HG03342 (cell line): Measurements from ENCODE around the gene ANO2.
"Not testable (repeated sequence)": the region's sequence is repeated elsewhere in the genome, so short reads cannot be mapped to it uniquely, and the experiment has no call there.

ENCODE experiments used
- ATAC-seq: cut with Tn5 transposase; IDR thresholded peaks from one replicate; pipeline ENCODE4 v1.9.1; 2021; ENCODE audit warnings: mild to moderate bottlenecking, moderate library complexity; ENCODE audit not compliant: unreplicated experiment

Gene ANO2

DNA sequence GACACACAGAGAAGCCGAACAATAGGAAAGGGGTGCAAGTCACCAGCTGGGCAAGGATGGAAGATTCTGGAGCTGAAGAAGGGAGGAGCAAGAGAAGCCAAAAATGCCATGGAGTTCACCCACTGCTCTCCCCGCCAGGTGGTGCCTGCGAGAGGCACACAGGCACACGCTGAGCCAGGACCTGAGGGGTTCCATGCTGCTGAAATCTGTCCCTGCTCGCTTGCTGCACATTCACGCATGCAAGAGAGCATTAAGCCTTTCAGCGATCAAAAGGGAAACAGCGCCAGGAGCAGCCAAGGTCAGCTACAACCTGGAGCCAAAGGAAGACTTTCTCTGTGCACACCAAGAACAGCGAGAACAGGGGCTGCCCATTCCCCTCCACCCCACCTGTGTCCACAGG, 104.1 kb downstream of the ANO2 start:
- ATAC-seq: no peak

DNA sequence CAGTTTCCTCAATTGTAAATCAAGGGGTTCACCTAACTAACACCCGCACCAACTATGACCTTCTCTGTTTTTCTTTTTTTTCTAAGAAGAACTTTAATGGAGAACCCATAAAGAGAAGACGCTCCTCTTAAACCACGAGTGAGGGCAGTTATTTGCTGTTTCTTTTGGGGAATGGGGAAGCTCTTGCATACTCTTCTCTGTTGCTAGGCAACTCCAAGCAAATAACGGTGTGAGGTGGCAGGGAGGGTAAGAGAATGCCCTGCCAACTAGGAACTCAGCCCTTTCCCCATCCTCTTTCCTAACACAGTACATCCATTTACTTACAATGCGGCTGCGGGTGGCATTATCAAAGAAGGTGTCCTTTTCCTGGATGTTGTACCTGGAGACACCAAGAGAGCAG, 114.9 kb downstream of the ANO2 start:
- ATAC-seq: no peak

DNA sequence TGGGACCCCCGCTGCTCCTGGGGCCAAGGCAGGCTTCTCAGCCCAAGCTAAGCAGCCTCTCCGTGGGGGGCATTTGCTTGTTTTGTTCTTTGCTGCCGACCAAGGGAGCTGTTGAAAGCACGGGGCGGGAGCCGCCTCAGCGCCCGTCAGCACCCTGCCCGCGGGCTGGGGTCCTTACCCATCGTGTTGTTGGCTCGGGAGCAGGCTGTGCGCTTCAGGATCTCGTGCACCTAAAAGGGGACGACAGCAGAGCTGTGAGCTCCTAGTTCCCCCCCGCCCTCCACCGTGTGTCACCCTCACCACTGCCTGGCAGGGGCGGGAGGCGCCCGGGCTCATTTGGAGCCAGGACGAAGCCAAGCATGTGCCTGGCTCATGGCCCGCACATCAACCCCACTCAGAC, 117.5 kb downstream of the ANO2 start:
- ATAC-seq: no peak

DNA sequence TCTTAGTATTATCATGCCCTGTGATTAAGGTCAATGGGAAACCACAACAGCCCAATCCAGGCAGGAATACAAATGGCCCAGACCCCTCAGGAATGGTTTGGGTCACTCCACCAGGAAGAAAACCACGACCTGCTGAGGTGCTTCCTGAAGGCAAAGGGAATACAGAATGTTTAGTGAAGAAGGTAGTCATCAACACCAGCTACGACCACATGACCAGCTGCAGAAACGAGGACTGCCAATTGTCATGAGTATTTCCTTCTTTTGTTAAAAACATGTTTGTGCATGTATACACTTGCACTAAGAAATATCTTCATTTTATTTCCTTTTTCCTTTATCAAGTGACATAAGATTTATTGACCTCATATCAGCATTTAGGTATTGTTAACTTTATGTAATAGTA, 119.3 kb downstream of the ANO2 start:
- ATAC-seq: not testable (repeated sequence)

DNA sequence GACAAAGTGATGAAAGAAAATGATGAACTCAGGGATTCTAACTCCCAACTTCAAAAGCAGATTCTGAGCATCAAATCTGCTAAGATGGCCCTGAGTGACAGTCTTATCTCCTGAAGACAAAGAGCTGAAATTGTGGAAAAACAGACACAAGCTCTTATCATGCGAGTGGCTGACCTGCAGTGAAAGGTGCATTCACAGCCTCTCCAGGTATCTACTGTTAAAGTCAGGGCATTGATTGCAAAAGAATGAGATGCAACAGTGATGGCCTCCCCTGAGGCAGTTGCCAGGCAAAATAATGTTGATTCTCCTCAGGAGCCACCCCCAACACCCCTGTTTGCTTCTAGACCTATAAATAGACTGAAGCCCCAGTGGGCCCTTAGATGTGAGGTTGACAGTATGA, 126.2 kb downstream of the ANO2 start:
- not testable (repeated sequence) for ATAC-seq

DNA sequence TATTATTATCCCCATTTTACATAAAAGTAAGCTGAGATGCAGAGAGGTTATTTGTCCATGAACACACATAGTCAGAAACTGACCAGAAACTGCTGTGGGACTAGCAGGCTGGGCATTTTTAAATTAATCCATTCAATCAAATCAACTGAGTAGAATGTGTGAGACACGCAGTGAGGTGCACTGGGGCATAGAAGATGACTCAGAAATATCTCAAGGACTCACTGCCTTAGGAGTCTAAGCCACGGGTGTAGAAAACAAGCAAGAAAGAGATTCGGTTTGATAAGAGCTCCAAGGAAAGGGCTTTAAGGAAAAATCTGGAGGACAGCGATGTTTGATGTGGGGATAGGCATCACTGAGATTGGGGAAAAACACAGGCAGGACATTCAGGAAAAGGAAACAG, 127.8 kb downstream of the ANO2 start:
- ATAC-seq: no peak

DNA sequence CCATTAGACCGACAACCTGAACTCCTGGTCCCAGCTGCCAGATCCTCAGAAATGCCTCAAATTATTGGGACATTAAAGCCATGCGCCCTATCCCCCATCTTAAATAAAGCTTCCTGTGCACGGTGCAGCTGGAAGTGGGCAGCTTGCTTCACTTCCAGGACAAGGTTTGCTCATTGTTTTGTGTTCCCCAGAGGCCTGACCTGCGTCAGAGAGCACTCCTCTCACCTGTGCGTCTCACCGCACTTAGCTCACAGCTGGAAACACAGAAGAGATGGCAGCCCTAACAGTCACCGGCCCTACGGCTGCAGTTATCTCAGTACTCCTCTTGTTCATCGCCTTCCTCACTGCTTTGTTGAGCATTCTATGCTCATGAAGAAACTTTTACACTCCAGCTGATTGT, 135.5 kb downstream of the ANO2 start:
- ATAC-seq: no peak

DNA sequence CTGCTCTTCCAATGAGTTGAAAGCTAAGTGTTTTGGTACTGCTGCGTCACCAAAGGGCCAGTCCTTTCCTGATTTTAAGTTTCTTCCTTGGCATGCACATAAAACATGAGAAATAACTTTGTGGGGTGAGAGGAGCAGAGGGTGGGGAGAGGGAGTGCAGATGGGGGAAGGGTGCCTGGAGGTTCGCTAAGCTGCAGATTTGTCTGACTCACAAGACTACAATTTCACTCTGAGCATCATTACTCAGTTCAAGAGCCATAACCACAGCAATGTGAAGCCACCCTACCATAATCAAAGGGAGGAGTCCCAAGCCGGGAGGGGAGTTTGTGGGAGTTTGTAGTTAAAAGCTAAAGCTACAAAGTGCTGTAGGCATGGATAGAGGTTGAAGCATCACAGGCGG, 136.1 kb downstream of the ANO2 start:
- ATAC-seq: no peak

DNA sequence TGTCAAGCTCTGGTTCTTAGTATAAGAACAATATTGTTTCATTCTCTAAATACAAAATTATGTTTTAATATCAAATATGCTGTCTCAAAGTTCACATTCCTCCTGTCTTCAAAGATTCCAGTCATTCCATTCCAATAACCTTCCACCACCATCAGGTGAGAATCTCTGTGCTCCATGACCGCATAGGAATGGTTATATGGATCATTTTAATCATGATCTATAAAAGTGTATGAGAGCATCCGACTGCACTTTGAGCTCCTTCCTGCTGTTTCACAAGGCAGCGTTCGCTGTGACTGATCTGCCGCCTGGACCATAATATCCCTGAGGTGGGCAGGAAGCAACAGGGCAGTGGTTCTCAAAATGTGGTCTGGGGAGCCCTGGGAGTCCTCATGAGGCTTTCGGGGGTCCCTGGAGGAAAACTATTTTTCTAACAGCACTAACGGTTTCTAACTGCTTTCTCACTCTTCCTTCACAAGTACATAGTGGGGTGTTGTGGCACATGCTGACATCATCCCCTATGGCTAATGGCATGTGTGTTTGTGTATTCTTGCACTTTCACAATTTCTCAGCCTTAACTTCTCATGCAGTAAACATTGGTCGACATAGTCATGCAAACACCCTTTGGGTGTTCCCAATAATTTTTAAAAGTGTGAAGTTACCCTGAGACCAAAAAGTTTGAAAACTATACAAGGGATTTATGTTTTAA, 137.4 kb downstream of the ANO2 start:
- no peak for ATAC-seq

DNA sequence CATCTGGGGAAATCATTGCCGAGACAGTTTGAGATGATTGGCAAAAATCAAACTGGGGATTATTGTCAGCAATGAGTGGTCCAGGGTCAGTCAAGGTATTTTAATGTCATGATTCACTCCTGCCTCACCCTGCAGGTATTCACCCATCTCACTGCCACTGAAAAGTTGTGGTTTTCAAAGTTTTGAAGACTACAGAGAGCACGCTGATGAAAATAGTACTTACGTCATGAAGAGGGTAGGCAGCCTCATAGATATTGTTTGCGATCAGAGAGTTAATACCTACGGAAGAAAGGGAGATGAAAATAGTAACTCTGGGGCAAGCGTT, 138.0 kb downstream of the ANO2 start:
- ATAC-seq: no peak

DNA sequence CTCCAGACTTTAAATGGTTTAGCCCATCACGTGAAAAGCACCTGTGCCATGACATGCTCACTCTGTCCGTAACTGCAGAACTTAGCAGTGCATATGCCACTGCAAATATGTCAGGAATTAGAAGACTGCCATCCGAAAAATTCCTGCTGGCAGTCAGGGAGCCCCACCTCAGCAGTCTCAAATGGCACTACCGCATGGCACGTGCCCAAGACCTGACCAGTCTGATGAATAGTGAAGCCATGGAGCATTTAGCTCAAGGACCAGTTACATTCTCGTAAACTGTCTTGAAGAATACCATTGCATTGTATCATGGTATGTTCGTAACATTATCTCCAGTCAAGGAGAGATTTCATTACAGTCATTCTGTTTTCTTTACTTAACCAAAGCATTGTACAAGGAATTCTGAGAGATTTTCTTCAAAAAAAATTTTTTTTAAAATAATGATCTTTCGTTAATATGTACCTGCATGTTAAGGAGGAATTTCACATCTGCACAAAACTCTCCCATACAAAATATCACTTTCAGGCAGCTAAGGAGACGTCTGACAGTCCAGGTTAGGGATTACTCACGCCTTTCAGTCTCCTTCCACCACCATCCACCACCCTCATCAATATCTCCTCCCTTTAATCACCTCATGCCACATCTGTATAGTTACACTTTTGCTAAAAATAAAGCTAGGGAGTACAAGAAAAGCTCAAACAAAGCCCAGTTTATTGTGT, 138.5 kb downstream of the ANO2 start:
- ATAC-seq: no peak

DNA sequence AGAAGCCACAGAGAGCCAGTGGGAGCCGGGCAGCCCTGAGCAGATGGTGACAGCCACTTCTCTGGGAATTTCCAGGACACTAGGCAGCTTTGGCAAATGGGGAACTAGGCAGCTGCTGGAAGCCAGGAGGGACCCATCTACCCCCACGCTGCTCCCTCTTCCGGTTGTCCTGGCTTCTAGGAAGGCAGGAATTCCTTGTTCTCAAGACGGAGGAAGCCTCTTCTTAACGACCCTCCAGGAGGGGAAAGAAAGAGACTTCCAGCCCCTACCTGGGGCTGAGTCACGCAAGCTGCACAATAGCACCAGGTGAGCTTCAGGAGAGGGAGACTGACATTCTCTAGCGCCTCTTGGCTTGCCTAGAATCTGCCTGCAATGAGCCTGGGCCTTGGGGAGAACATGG, 141.5 kb downstream of the ANO2 start:
- ATAC-seq: no peak

DNA sequence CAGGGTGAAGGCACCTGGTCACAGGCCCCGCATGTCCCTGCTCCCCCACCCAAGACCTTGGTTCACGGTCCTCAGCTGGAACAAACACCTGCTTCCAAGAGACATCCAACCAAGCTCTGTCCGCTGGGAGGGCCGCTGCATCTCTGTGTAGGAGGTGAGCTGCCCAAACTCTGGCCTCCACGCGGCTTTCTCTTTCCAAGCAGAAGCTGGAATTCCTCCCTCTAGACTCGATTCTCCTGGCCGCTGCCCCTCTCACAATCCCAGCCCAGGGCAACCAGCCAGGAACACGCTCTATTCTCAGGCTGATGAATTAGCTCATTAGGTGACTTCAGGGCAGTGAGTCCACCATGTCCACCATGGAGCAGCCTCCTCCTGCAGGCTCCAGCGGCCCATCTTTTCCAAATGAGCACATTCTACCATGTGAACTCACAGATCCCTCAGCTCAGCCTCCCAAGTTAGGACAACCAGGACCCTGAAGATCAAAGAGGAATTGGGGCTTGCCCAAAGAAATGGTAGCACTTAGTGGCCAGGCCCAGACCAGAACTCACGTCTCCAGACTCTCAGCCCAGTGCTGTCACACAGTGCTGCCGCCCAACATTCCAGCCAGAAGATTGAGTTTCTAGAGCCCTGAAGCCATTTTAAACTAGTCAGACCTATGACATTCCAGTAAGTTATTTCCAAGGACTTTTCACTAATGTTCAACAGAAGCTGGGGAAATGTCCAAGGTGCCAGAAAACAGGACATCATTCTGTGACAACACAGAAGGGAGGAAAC, 146.6 kb downstream of the ANO2 start:
- no peak for ATAC-seq

DNA sequence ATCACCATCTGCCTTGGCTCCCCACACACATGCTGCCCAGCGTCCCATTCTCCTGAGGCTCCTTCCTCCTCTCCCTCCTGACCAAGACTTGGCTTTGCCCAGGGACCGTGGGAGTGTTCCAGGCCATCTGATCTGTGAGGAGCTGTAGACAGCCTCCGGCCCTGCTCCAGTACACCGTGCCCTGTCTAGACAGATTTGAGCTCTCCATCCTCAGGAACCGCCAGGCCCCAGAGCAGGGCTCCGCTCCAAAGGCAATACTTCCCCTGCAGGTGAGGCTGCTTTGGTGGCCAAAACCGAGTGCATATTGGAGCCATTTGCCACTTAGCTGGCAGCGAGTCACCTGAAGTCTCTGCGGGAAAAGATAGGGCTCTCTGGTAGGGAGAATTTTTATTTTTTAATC, 147.4 kb downstream of the ANO2 start:
- ATAC-seq: no peak

DNA sequence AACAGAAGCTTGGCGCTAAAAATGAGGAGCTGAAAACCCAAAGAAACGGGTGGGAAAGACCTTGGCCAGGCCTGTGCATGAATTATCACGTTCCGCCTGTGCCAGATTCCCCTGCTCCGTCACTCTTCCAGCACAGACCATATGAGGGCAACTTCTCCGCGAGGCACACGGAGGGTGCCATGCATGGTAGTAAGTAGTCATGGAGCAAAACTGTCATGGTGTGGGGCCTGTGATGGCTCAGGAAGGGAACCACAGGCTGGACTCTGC, 148.2 kb downstream of the ANO2 start:
- ATAC-seq: no peak

DNA sequence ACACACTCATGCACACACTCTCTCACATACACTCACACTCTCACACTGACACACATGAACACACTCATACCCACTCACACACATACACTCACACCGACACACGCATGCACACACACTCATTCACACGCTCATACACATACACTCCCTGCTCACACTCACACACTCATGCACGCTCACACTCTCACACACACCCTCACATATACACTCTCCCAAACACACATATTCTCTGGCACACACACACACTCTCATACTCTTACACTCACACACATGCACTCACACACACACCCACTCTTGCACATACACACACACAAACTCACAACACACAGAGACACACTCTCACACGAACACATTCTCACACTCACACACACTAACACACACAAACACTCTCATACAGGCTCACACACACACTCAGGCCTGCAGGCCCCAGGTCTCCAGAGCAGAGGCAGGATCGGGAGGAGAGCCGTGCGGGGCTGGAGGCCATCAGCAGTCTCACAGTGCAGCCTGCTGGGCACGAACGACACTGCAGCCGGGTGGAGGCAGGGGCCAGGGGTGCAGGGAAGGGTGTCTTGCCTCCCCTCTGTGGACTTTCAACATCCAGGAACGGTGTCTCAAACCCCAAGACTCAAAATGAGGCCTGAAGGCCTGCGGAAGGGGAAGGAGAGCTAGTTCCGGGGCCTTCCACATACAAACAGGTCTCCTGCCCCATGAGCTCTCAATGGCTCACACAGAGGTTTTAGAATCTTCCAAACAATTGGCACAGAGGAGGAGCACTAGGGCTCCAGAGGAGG, 148.7 kb downstream of the ANO2 start:
- no peak for ATAC-seq

DNA sequence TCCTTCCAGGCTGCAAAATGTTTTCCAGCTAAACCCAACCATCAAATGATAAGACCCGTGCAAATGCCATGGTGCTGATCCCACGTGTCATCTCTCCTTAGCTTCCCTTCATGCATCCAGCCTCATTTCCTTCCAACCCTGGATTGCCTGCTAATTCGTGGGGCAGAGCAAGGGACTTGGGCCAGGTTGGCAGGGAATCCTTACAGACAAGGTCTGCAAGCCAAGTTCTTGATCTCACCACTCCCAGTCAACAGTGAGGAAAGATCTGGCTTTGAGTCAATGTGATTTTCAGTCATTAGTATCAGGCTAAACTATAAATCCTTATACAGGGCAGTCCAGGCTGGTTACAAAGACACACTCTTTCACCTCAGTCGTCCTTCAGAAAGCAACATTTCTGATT, 150.9 kb downstream of the ANO2 start:
- ATAC-seq: no peak

DNA sequence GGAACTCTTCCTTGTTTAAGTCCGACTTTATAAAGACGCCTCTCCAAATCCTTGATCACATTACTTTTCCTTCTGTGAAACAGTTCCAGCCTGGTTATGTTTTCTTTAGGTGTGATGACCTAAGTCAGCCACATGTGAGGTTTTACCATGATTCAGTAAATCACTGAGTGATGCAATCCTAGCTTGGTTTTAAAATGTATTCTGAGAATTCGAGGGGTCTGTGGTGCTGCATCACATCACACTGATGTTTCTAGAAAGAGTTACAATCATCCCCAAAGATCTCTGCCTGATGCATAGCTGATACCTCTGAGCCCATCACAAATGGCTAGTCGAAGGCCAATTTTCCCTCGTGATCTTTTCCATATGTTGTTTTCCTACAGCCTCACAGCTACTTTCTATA, 152.7 kb downstream of the ANO2 start:
- ATAC-seq: no peak

DNA sequence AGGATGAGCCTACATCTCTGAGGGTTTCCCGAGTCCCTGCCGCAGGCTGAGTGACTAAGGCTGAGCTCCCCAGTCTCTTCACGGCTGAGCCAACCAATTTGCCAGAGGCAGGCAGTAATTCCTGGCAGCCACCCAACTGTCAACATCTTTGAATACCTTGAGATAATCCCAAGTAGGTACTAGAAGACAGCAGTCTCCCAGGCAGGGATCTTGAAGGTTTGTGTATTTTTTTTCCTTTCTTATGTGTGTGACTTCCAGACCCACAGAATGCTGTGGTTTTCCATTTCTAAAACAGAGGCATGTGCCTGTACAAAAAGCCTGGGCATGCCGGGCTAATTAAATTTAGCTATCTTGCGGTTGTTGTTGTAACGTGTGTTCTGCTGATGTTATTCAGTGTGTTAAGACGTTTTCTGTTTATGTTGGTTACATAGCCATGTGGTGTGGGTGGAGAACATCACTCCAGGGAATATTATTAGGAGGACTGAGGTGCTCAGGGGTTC, 155.5 kb downstream of the ANO2 start:
- ATAC-seq: no peak

DNA sequence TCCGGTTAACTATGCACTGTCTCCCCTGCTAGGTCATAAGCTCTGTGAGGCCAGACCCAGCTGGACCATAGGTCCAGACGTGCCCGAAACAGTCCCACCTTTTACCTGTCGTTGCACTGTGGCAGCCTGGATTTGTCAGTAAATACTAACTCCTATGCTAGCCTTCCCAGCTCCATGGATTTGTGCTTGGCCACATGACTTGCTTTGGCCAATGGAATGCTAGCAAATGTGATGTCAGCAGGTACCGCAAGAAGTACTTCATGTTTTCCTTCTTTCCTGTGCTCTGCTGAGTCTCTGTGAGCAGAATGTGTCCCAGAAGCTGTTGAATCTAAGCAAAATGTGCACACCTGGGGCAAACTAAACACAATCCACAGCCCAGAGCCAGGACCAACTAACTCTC, 157.2 kb downstream of the ANO2 start:
- ATAC-seq: no peak

DNA sequence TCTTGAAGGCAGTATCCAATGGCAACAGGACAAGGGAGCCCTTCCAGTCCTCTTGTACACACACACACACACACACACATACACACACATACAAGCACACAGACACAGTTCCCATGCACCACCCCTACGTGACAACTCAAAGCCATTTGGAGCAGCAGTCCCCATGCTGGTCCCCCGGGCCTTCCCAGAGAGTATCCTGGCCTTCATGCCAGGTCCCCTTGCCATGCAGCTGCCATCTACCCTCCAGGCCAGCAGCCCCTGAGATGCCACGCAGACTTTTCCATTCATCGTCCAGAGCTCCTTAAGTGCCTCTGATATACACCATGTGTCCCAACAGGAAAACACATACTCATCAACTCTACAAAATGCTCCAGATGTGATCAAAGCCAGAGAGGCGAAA, 159.5 kb downstream of the ANO2 start:
- no peak for ATAC-seq
